HG02642 (cell line): Measurements from ENCODE around the gene ZNF367.
"Not testable (repeated sequence)": the region's sequence is repeated elsewhere in the genome, so short reads cannot be mapped to it uniquely, and the experiment has no call there.

ENCODE experiments used
- ATAC-seq: cut with Tn5 transposase; IDR thresholded peaks from one replicate; pipeline ENCODE4 v1.9.1; 2021; ENCODE audit warnings: mild to moderate bottlenecking; ENCODE audit not compliant: unreplicated experiment, poor library complexity

The ZNF367 gene

DNA sequence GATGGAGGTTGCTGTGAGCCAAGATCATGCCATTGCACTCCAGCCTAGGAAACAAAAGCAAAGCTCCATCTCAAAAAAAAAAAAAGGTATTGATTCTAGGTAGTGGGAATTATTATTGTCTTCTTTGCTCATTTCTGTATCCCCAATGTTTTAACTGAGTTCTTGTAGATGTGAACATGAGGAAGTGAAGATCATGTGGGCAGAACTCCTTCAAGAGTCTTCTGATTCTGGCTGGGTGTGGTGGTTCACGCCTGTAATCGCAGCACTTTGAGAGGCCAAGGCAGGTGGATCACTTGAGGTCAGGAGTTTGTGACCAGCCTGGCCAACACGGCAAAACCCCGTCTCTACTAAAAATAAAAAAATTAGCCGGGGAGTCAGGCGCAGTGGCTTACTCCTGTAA, 42.7 kb downstream of the ZNF367 start:
- not testable (repeated sequence) for ATAC-seq

DNA sequence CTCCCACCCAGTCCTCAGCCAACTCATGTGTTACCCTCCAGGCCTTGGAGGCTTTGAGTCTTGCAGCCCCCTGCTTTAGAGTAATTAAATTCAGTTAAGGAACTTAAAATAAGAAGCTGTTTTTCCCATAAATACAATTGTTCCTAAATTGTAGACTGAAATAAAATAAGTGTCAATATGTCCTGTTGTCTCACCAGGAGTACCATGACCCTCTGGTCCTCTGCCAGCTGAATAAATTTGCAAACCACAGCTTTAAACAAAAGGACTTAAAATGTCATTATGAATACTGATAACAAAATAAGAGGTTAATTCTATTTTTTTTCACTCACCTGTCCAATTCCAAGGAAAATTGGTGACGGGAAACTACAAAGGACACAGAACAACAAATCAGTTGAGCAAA, 50.2 kb downstream of the ZNF367 start:
- ATAC-seq = no peak

DNA sequence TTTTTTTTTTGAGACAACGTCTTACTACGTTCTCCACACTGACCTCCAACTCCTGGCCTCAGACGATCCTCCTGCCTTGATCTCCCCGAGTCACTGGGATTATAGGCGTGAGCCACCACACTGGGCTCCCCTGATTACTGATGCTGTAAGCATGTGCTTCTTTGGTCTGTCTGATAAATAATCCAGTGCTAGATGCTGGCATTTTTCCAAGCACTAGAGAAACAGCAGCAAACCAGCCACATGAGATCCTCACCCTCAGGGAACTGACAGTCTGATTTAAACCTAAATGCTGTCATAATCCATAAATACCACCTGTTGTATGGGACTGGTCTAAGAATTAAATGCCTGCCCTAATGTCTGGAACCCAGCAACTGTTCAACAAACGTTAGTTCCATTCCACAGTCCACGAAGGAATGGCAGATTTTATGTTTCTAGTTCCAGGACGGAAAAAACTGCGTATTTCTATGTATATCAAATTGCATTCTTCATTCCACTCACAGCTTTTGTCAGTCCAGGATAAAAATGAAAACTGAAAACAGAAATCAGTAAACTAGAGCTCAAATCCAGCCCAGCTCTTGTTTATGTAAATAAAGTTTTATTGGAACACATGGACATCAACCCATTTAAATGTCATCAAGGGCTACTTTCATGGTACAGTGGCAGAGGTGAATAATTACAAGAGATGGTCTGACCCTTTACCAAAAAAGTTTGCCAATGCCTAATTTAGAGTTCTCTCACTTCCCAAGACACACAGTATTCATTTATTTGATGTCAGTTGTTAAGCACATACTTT, 54.8 kb downstream of the ZNF367 start:
- no peak for ATAC-seq

DNA sequence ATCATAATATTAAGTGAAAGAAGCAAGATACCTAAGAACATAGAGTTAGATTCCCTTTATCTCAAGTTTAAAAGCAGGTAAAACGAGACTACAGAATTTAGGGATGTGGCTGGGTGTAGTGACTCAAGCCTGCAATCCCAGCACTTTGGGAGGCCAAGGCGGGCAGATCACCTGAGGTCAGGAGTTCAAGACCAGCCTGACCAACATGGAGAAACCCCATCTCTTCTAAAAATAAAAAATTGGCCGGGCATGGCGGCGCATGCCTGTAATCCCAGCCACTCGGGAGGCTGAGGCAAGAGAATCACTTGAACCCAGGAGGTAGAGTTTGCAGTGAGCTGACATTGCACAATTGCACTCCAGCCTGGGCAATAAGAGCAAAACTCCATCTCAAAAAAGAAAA, 56.1 kb downstream of the ZNF367 start:
- not testable (repeated sequence) for ATAC-seq

DNA sequence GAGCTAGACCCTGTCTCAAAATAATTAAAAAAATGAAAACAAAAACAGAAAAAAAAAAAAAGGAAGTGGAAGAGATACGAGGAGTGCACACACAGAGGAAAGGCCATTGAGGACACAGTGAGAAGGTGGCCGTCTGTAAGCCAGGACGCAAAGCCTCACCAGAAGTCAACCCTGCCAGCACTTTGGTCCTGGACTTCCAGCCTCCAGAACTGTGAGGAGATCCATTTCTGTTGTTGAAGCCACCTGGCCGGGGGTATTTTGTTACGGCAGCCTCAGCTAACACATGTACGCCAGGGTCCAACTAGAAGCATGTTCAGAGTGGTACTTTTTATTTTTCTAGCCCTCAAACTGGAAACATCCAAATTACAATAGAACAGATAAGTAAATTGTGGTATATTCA, 56.5 kb downstream of the ZNF367 start:
- ATAC-seq = no peak

DNA sequence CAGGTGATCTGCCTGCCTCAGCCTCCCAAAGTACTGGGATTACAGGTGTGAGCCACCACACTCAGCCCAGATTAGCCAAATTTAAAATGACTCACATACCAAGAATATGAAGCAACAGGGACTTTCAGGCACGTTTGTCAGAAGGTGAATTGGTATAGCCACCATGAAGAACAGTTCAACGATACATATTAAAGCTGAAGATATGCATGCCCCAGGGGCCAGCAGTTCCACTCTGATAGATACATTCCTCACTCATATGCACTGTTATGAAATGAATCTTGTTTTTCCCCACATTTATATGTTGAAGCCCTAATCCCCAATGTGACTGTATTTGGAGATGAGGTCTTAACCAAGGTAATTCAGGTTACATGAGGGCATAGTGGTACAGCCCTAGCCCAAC, 57.2 kb downstream of the ZNF367 start:
- no peak for ATAC-seq

DNA sequence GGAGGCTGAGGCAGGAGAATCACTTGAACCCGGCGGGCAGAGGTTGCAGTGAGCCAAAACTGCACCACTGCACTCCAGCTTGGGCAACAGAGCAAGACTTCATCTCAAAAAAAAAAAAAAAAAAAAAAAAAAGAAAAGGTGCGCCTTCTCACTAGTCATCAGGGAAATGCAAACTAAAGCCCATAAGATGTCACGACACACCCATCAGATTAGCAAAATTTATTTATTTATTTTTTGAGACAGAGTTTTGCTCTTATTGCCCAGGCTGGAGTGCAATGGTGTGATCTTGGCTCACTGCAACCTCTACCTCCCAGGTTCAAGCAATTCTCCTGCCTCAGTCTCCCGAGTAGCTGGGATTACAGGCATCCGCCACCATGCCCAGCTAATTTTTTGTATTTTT, 57.6 kb downstream of the ZNF367 start:
- ATAC-seq = not testable (repeated sequence)

DNA sequence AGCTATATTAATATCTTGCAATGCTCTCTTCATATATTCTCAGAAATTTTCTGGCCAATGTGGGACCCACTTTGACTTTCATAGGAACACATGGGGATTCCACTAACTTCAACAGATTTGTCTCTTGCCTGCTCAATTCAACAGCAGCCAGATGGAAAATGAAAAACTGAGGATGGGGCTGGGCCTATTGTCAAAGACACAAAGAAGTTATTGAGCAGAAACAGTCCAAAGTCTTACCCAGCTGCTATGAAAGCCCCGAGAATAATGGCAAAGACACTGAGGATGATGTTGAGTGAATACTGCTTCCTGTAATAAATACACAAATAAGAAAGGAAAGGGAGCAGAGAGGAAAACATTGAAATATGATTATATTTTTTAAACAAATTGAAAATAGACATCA, 67.3 kb downstream of the ZNF367 start:
- no peak for ATAC-seq

DNA sequence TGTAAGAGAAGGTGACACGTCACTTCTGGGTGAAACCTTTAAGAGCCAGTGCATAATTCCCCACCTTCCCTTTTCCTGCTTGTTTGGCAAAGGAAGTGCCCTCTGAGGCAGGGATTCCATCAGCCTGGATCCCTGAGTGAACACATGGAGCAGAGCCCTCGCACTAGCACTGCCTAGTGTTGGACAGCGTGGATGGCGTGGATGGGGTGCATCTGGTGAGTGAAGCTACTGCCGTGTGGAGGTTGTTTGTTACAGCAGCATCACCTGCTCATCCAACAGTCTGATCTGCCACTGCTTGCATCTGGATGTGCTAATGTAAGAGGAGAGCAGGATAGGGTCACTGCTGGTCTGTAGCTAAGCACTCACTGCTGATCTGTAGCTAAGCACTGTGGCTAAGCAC, 69.9 kb downstream of the ZNF367 start:
- ATAC-seq = no peak

DNA sequence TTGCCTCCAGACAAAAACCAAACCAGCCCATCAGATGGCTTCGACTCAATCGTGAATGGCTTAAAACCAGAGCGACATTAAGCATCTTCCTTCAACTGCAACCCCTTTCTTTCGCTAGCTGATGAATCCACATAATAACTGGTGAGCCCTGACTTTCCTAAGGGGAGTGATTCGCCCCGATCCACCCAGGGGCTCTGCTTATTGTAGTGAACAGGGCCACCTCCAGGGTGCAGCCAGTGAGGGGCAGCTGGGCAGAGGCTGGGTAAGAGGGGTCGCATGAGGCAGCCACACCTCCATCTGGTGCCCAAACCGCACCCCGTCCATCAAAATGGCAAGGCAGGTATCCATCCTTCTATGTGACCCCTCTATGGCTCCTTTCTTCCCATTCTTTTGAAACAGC, 72.6 kb downstream of the ZNF367 start:
- no peak for ATAC-seq

DNA sequence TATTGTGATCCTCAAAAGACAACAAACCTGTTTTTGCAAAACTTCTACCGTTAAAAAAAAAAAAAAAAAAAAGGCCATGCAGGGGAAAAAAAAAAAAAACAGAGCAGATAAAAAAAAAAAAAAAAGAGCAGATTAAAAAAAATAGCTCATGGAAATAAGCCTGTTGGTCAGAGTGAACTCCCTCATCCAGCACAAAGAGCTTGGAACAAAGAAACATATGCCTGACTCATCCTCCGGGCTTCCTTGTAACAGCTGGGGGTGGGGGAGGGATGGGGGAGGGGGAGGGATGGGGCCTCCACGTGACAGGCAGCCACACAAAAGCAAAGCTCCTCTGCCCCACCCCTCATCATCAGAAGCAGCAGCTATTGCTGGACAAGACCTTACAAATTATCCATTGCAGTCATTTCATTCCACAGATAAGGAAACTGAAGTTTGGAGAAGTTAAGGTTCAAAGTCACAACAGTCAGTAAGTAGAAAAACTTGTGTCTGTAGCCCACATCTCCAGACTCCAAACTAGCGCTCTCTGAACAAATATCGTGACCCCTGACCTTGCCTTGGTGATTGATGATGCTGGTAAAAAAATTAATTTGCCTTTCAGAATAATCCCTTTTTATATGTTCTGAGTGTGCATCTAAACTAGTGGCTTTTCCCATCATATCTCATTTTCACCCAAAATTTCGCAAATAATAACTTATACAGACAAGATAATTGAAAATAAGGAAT, 73.6 kb downstream of the ZNF367 start:
- ATAC-seq = no peak

DNA sequence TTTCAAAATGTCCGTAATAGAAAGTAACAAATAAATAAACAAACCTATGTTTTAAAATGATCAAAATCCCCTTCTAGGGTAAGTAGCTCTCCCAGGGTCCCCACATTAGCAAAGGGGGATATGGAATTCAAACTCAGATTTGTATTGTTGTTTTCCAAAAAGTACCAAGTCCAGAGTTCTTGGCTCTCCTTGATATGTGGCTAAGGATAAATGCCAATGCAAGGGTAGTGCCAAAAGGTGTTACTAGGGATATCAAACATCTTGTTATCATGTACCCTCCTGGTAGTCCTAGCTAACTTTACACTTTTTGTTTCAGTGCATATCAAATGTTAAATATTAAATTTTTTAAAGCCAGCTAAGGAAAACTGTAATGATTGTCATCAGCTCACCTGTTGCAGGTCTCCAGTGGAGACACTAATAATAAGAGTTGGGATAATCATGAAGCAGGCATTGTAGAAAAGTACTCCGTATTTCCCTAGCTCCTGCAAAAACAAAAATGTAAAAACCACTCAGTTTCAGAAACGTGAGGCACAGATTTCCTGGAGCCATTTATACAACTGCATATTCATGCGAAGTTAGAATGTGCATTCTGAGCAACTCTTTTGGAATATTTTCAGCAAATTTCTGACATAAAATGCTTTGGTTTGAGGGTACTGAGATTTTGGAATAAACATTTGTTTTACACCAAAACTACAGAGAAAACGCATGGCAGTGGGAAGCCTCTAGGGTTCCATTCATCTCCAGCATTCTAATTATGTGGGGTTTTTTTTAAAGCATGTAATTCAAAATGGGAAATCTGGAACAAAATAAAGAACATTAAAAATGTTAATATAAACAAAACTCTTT, 74.4 kb downstream of the ZNF367 start:
- ATAC-seq = no peak

DNA sequence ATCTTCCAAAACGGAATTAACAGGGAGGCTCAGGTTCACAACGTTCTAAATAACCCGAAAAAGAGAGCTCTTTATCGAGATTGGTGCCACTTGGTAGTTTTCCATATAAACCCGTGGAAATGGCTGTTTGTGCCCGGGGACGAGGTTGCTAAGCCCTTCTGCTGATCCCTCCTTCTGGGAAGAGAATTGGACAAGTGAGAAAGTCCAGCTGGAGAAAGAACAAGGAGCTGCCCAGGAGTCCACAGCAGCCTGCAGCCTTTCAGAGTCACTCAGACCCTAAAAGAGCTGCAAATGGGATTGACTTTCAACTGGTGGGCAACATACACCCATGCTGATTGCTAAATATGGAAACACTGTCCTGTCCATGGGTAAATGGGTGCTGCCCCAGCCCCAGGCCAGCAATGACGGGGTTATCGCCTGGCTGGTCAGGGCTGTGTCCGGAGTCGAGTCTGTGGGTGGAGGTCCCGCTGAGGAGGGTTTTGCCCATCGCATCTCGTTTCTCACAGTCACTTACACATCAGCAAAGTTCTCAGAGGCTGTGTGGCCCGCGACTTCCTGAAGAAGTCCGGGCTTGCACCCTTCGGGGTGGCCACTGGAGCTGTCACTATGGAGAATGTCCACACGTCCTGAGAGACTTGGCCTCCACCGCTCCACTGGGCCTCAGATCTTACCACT, 75.5 kb downstream of the ZNF367 start:
- ATAC-seq = no peak

DNA sequence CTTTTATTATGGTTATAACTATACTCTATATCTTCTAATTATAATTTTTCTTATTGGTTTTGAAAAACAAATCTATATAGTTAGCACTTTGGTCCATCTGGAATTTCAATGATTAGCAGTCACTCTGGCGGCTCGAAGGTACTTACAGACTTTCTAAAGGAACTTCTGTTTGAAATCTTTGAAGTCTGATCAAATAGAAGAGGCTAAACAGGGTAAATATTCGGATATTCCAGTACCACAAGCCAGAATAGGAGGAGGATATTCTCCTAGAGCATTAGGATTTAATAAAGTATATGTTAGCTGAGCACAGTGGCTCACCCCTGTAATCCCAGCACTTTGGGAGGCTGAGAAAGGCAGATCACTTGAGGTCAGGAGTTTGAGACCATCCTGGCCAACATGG, 77.5 kb downstream of the ZNF367 start:
- ATAC-seq = no peak

DNA sequence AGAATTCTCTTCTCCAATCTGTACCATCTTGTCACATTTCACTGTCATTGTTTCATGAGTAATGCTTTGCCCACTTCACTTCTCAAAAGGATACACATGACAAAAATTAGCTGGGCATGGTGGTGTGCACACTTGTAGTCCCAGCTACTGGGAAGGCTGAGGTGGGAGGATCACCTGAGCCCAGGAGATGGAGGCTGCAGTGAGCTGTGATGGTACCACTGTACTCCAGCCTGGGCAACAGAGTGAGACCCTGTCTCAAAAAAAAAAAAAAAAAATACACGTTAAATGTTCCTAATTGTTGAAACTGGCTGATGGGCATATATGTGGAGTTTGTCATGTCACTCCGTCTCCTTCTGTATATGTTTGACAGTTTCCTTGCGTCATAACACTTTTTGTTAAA, 79.9 kb downstream of the ZNF367 start:
- no peak for ATAC-seq
